SK-N-SH (cell line): Measurements from ENCODE around the gene FRY. TPM values are rescaled to one million over a fixed set of nuclear protein-coding genes. Genes with fewer than 3 reads are reported as not detected.
A peak's percentile ranks its signal among the peaks of the same experiment; 100 is the strongest.

Source experiments
- CTCF ChIA-PET: fragments of 300-600, 350-600 bp; formaldehyde crosslinking; extraction: SDS; loops from one replicate; lab custom pipeline; 2021; lab: Yijun Ruan, JAX
- POLR2A ChIA-PET: fragments of 350-600 bp; sonication (Branson Sonifier 250); formaldehyde crosslinking; extraction: SDS; loops from one replicate; lab custom pipeline; 2020; ENCODE audit warnings: antibody characterized with exemption, inconsistent platforms; lab: Yijun Ruan, JAX
- DNase-seq: peaks from one replicate; pipeline ENCODE4 v3.0.0; 2012
- H2AFZ ChIP-seq: fragments of 200-600 bp; sonication (generic); 2 replicates; pipeline ENCODE4 v1.8.1; 2016; ENCODE audit warnings: antibody characterized with exemption, mild to moderate bottlenecking, low read depth
- H3F3A ChIP-seq: fragments of 200-600 bp; sonication (generic); replicated peaks from 2 replicates; pipeline ENCODE3; 2016; ENCODE audit warnings: antibody characterized with exemption, mild to moderate bottlenecking; ENCODE audit not compliant: insufficient read depth
- H3K27ac ChIP-seq, 2 experiments: fragments of 200-500 bp in 1 of 2; fragments of 200-600 bp in 1 of 2; sonication (Bioruptor generic) in 1 of 2; sonication (generic), shearing (Covaris generic) in 1 of 2; 2 replicates each; pipeline versions ENCODE4 v1.5.1 to v1.6.1; 2014 to 2016; ENCODE audit warnings: low read depth in 2 of 2, inconsistent platforms in 1 of 2, low read length in 1 of 2, mild to moderate bottlenecking in 1 of 2, mixed read lengths in 1 of 2
- H3K27me3 ChIP-seq: fragments of 200-600 bp; sonication (generic), shearing (Covaris generic); 2 replicates; pipeline ENCODE4 v1.6.1; 2016; ENCODE audit warnings: mixed run types; ENCODE audit not compliant: insufficient read depth
- H3K36me3 ChIP-seq, 2 experiments: fragments of 200-500 bp in 1 of 2; fragments of 200-600 bp in 1 of 2; sonication (Bioruptor generic) in 1 of 2; sonication (generic) in 1 of 2; replicated peaks in 1 of 2; 2 replicates each; pipeline versions ENCODE3 to v1.5.1; 2014 to 2016; ENCODE audit warnings: low read length in 1 of 2, mild to moderate bottlenecking in 1 of 2; ENCODE audit not compliant: insufficient read depth in 2 of 2, control insufficient read depth in 1 of 2
- H3K4me1 ChIP-seq, 2 experiments: fragments of 200-500 bp in 1 of 2; fragments of 200-600 bp in 1 of 2; sonication (Bioruptor generic) in 1 of 2; sonication (generic), shearing (Covaris generic) in 1 of 2; 2 replicates each; pipeline versions ENCODE4 v1.5.1 to v1.6.1; 2014 to 2016; ENCODE audit warnings: low read depth in 1 of 2, low read length in 1 of 2, mixed run types in 1 of 2; ENCODE audit not compliant: insufficient read depth in 2 of 2, control insufficient read depth in 1 of 2
- H3K4me2 ChIP-seq: fragments of 200-600 bp; sonication (generic), shearing (Covaris generic); 2 replicates; pipeline ENCODE4 v1.6.1; 2017; ENCODE audit warnings: mixed run types
- H3K4me3 ChIP-seq, 2 experiments: fragments of 200-500 bp in 1 of 2; fragments of 200-600 bp in 1 of 2; sonication (Bioruptor generic) in 1 of 2; sonication (generic), shearing (Covaris generic) in 1 of 2; 2 replicates each; pipeline versions ENCODE4 v1.5.1 to v1.8.1; 2014 to 2016; ENCODE audit warnings: low read depth in 2 of 2, inconsistent platforms in 1 of 2, low read length in 1 of 2, mild to moderate bottlenecking in 1 of 2, mixed read lengths in 1 of 2, moderate library complexity in 1 of 2
- H3K79me2 ChIP-seq: fragments of 200-600 bp; sonication (generic); 2 replicates; pipeline ENCODE4 v1.8.1; 2017; ENCODE audit warnings: mild to moderate bottlenecking; ENCODE audit not compliant: insufficient read depth
- H3K9ac ChIP-seq: fragments of 200-600 bp; sonication (generic); 2 replicates; pipeline ENCODE4 v1.6.1; 2017; ENCODE audit warnings: mixed run types
- H3K9me2 ChIP-seq: fragments of 200-600 bp; sonication (generic); 2 replicates; pipeline ENCODE4 v1.6.1; 2017; ENCODE audit warnings: mixed run types
- H3K9me3 ChIP-seq: fragments of 200-600 bp; sonication (generic); 2 replicates; pipeline ENCODE4 v1.6.1; 2017; ENCODE audit warnings: mixed run types, mild to moderate bottlenecking, moderate library complexity
- H4K20me1 ChIP-seq: fragments of 200-600 bp; sonication (generic); 2 replicates; pipeline ENCODE4 v1.6.1; 2017; ENCODE audit warnings: mild to moderate bottlenecking, mixed run types; ENCODE audit not compliant: insufficient read depth
- CHD2 ChIP-seq: fragments of 150-350 bp; IDR thresholded peaks from 2 replicates; pipeline ENCODE4 v1.6.1; 2018; ENCODE audit warnings: low read length; ENCODE audit not compliant: partially characterized antibody
- EP300 ChIP-seq, 2 experiments: IDR thresholded peaks; 2 replicates each; pipeline versions ENCODE4 v1.4.0 to v1.6.1; 2012; ENCODE audit warnings: borderline replicate concordance in 1 of 2, low read depth in 1 of 2, low read length in 1 of 2
- FOSL2 ChIP-seq: IDR thresholded peaks from 2 replicates; pipeline ENCODE4 v1.4.0; 2012; ENCODE audit warnings: low read depth, mild to moderate bottlenecking, moderate library complexity, borderline replicate concordance
- GABPA ChIP-seq: IDR thresholded peaks from 2 replicates; pipeline ENCODE4 v1.4.0; 2012; ENCODE audit warnings: low read depth, mild to moderate bottlenecking
- IRF3 ChIP-seq: fragments of 150-350 bp; IDR thresholded peaks from 2 replicates; pipeline ENCODE4 v1.6.1; 2016; ENCODE audit warnings: mild to moderate bottlenecking, low read depth, low read length
- JUND ChIP-seq: IDR thresholded peaks from 2 replicates; pipeline ENCODE4 v1.4.0; 2012
- MAX ChIP-seq: IDR thresholded peaks from 2 replicates; pipeline ENCODE4 v1.4.0; 2012; ENCODE audit warnings: low read depth
- MEF2A ChIP-seq: IDR thresholded peaks from 2 replicates; pipeline ENCODE4 v1.4.0; 2012; ENCODE audit warnings: low read depth, borderline replicate concordance
- MXI1 ChIP-seq: IDR thresholded peaks from 2 replicates; pipeline ENCODE4 v1.6.1; 2012; ENCODE audit warnings: mild to moderate bottlenecking, low read depth, low read length, improper control_type of control experiment
- NFIC ChIP-seq: IDR thresholded peaks from 2 replicates; pipeline ENCODE4 v1.4.0; 2012; ENCODE audit warnings: borderline replicate concordance
- SIN3A ChIP-seq: IDR thresholded peaks from 2 replicates; pipeline ENCODE4 v1.6.1; 2012; ENCODE audit warnings: low read depth, mild to moderate bottlenecking, low read length, moderate library complexity, borderline replicate concordance
- TCF12 ChIP-seq: IDR thresholded peaks from 2 replicates; pipeline ENCODE4 v1.4.0; 2012
- TEAD4 ChIP-seq: IDR thresholded peaks from 2 replicates; pipeline ENCODE4 v1.4.0; 2012; ENCODE audit warnings: mild to moderate bottlenecking, borderline replicate concordance; ENCODE audit not compliant: insufficient read depth
- YY1 ChIP-seq: IDR thresholded peaks from 2 replicates; pipeline ENCODE4 v1.4.0; 2012; ENCODE audit warnings: low read depth, mild to moderate bottlenecking
- WGBS: methylation state at CpG from one replicate; pipeline ENCODE4 v1.1.6; 2017; ENCODE audit warnings: low lambda C conversion rate; 5-methylcytosine and 5-hydroxymethylcytosine counted together
- polyA plus RNA-seq, 3 experiments: library from polyadenylated mRNA; depleted of rRNA; stranded (reverse); fragments of >200 nt; gene quantifications; 2 replicates each; pipeline ENCODE4 v1.2.3, GENCODE V29; 2012

The FRY gene
- polyA plus RNA-seq, 1 of the 3 experiments (the other 2 are of a cell fraction): 1.4 TPM

- no peaks in the 10 kb centered on the region for H3K79me2 ChIP-seq
- no peaks in the 10 kb centered on the region for H4K20me1 ChIP-seq
- no peak overlapping the region for H3K4me3 ChIP-seq
- H3K9ac ChIP-seq: no peak overlapping the region
- H3K9me3 ChIP-seq: no peaks in the 10 kb centered on the region
- H3K4me1 ChIP-seq: peaks cover 7 to 13% of the 10 kb centered on the region in 2 experiments; a peak in 3 of 4 replicates
- H3K36me3 ChIP-seq: peaks cover 0 to 3% of the 10 kb centered on the region in 2 experiments
- POLR2A ChIA-PET: no interaction called here
- no peaks in the 10 kb centered on the region for H3K27me3 ChIP-seq
- no peak overlapping the region for H2AFZ ChIP-seq
- peaks cover 18% of the 10 kb centered on the region for H3F3A ChIP-seq
- no peak for DNase-seq
- CTCF ChIA-PET: no interaction called here
- no peaks in the 10 kb centered on the region for H3K9me2 ChIP-seq
- 0% methylated on average over 1 of the region's 1 CpG for WGBS
- peak overlapping the region in 1 of 2 experiments; percentile 39; a peak in 2 of 4 replicates for H3K27ac ChIP-seq
- TF ChIP-seq CHD2: no peak
- no peak for TF ChIP-seq YY1
- no peak for TF ChIP-seq JUND
- no peak for TF ChIP-seq SIN3A
- no peak for TF ChIP-seq IRF3
- no peak for TF ChIP-seq TEAD4
- TF ChIP-seq FOSL2: no peak
- no peak for TF ChIP-seq MXI1
- H3K4me2 ChIP-seq: no peak overlapping the region
Observed at GRCh38 chr13:32150794-32151193, 119.2 kb downstream of the FRY start.

- TF ChIP-seq GABPA (no peak), EP300 (IDR thresholded peaks at IDR 0.05; ENCODE audit: borderline replicate concordance in 1 of 2, low read depth in 1 of 2, low read length in 1 of 2) (peak in 1 of 2 experiments; percentile 67; a peak in 1 of 4 replicates)
- peaks cover 7 to 13% of the 10 kb centered on the region in 2 experiments; a peak in 3 of 4 replicates for H3K4me1 ChIP-seq
- POLR2A ChIA-PET: no interaction called here
- H3K27me3 ChIP-seq: no peaks in the 10 kb centered on the region
- no peaks in the 10 kb centered on the region for H3K79me2 ChIP-seq
- peaks cover 18% of the 10 kb centered on the region for H3F3A ChIP-seq
- 76% methylated on average over 5 of the region's 5 CpGs for WGBS
- no peaks in the 10 kb centered on the region for H3K9me3 ChIP-seq
- no peak overlapping the region for H3K4me3 ChIP-seq
- H3K9me2 ChIP-seq: no peaks in the 10 kb centered on the region
- no peak overlapping the region for H2AFZ ChIP-seq
- DNase-seq: peak; percentile 36
- no peaks in the 10 kb centered on the region for H4K20me1 ChIP-seq
- CTCF ChIA-PET: no interaction called here
- no peak overlapping the region for H3K4me2 ChIP-seq
- H3K9ac ChIP-seq: no peak overlapping the region
- H3K36me3 ChIP-seq: peaks cover 0 to 3% of the 10 kb centered on the region in 2 experiments
- peak overlapping the region in 1 of 2 experiments; percentile 55; a peak in 2 of 4 replicates for H3K27ac ChIP-seq
Observed at GRCh38 chr13:32151240-32151639, 119.7 kb downstream of the FRY start.

DNA sequence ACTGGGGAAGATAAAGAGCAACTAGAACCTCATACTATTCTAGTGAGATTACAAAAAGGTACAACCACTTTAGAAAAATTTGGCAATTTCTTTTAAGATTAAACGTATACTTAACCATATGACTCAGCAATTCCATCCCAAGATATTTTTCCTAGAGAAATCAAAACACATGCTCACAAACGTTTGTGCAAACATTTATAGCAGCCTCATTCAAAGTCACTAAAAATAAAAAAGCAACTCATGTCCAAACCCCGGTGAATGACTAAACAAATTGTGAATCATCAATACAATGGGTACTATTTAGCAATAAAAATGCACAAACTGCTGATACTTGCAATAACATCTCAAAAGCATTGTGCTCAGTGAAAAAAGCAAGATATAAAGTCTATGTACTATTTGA, 121.5 kb downstream of the FRY start:
- peak overlapping the region; percentile 34 to 64; a peak in 3 of 4 replicates for H3K27ac ChIP-seq
- H4K20me1 ChIP-seq: no peaks in the 10 kb centered on the region
- TF ChIP-seq MAX: no peak
- peak; percentile 22; the same call in 1 of the 2 replicates for TF ChIP-seq TCF12
- TF ChIP-seq MEF2A: peak; percentile 78
- peak; percentile 6; the same call in 1 of the 2 replicates for TF ChIP-seq JUND
- no peak for TF ChIP-seq NFIC
- H2AFZ ChIP-seq: no peak overlapping the region
- peaks cover 18% of the 10 kb centered on the region for H3F3A ChIP-seq
- H3K79me2 ChIP-seq: no peaks in the 10 kb centered on the region
- no peak overlapping the region for H3K9ac ChIP-seq
- peaks cover 0 to 3% of the 10 kb centered on the region in 2 experiments for H3K36me3 ChIP-seq
- no peaks in the 10 kb centered on the region for H3K9me3 ChIP-seq
- peak overlapping the region; percentile 0; the same call in 1 of the 2 replicates for H3K4me2 ChIP-seq
- POLR2A ChIA-PET: no interaction called here
- 6% methylated on average over 3 of the region's 3 CpGs for WGBS
- H3K9me2 ChIP-seq: no peaks in the 10 kb centered on the region
- peaks cover 7 to 13% of the 10 kb centered on the region in 2 experiments; a peak in 3 of 4 replicates for H3K4me1 ChIP-seq
- H3K27me3 ChIP-seq: no peaks in the 10 kb centered on the region
- H3K4me3 ChIP-seq: peak overlapping the region in 1 of 2 experiments; percentile 3; a peak in 1 of 4 replicates
- no peak for DNase-seq
- CTCF ChIA-PET: no interaction called here
